Prostate gland (tissue), 2 donors: ENCODE results near the gene APLF. TPM values are rescaled to one million over a fixed set of nuclear protein-coding genes. Genes with fewer than 3 reads are reported as not detected.

Source experiments
- DNase-seq: peaks from one replicate; pipeline ENCODE4 v3.0.0-alpha.2; 2019; ENCODE audit warnings: low spot score
- H3K27ac ChIP-seq, 2 donors: fragments of 200-600 bp; sonication (generic); 2 replicates each; pipeline ENCODE4 v1.5.1; 2017 to 2019
- H3K27me3 ChIP-seq: fragments of 200-600 bp; sonication (generic); replicated peaks from 2 replicates; pipeline ENCODE4 v1.5.1; 2019; ENCODE audit not compliant: insufficient read depth
- H3K36me3 ChIP-seq, 2 donors: fragments of 200-600 bp; sonication (generic); 1 replicate in 1 of 2; 2 replicates in 1 of 2; pipeline versions ENCODE4 v1.5.1 to v1.8.1; 2017 to 2019
- H3K4me1 ChIP-seq: fragments of 200-600 bp; sonication (generic); replicated peaks from 2 replicates; pipeline ENCODE4 v1.5.1; 2019
- H3K4me3 ChIP-seq, 2 donors: fragments of 200-600 bp; sonication (generic); 2 replicates each; pipeline ENCODE4 v1.5.1; 2017 to 2019
- H3K9me3 ChIP-seq: fragments of 200-600 bp; sonication (generic); 2 replicates; pipeline ENCODE4 v1.5.1; 2017
- CTCF ChIP-seq, 4 experiments: fragments of 200-600 bp in 2 of 4; fragments of 450-650 bp in 2 of 4; sonication (generic) in 2 of 4; IDR thresholded peaks; 1 replicate in 3 of 4; 2 replicates in 1 of 4; pipeline ENCODE4 v1.5.1; 2016 to 2019; ENCODE audit warnings: antibody characterized with exemption in 4 of 4, mild to moderate bottlenecking in 2 of 4, moderate library complexity in 2 of 4
- POLR2A ChIP-seq: fragments of 450-650 bp; IDR thresholded peaks from one replicate; pipeline ENCODE4 v1.6.1; 2016; ENCODE audit warnings: antibody characterized with exemption, mild to moderate bottlenecking
- POLR2AphosphoS5 ChIP-seq: sonication (generic); formaldehyde crosslinking; IDR thresholded peaks from one replicate; pipeline ENCODE4 v1.6.1; 2017; ENCODE audit warnings: antibody characterized with exemption
- WGBS: methylation state at CpG from one replicate; pipeline ENCODE4 v1.1.5; 2018; 5-methylcytosine and 5-hydroxymethylcytosine counted together
- intact Hi-C: fragments of 100-400 bp; cut with DNase I; formaldehyde crosslinking; loops from one replicate; pipeline ENCODE4 v1.14.2; 2022
- total RNA-seq, 2 donors: library from RNA; depleted of rRNA; stranded (reverse); fragments of >200 nt; gene quantifications; one replicate each; pipeline ENCODE4 v1.1.0, GENCODE V29; 2016

APLF gene
- total RNA-seq, 2 donors from 2014 or later, result 7.3 to 10.2 TPM

- Histone ChIP-seq H3K4me3 (no peak overlapping the region), H3K27me3 (no peaks in the 10 kb centered on the region), H3K9me3 (no peaks in the 10 kb centered on the region), H3K4me1 (no peaks in the 10 kb centered on the region), H3K36me3 (no peaks in the 10 kb centered on the region), H3K27ac (no peak overlapping the region)
- intact Hi-C loops, result no loop called here
- no peak for TF ChIP-seq CTCF (IDR thresholded peaks at IDR 0.05)
- TF ChIP-seq POLR2A, result no peak
- no peak for DNase-seq
- WGBS, result 54% methylated on average over 4 of the region's 4 CpGs
These were observed 39.3 kb upstream of the APLF start for GRCh38 chr2:68428126-68428525.

GRCh38 chr2:68428746-68429145 is 38.6 kb upstream of the APLF start:
- no peak overlapping the region for H3K27ac ChIP-seq
- H3K27me3 ChIP-seq, result no peaks in the 10 kb centered on the region

GRCh38 chr2:68429311-68429826 is 38.0 kb upstream of the APLF start:
- Histone ChIP-seq H3K9me3 (no peaks in the 10 kb centered on the region), H3K4me3 (no peak overlapping the region), H3K27me3 (no peaks in the 10 kb centered on the region), H3K36me3 (no peaks in the 10 kb centered on the region), H3K4me1 (no peaks in the 10 kb centered on the region), H3K27ac (no peak overlapping the region)
- intact Hi-C loops, result no loop called here
- no peak for DNase-seq
- WGBS, result 81% methylated on average over 7 of the region's 7 CpGs
- TF ChIP-seq POLR2A (no peak), CTCF (IDR thresholded peaks at IDR 0.05) (no peak), POLR2AphosphoS5 (no peak)

More at GRCh38 chr2:68428746-68429145, 38.6 kb upstream of the APLF start:
- Histone ChIP-seq H3K9me3 (no peaks in the 10 kb centered on the region), H3K36me3 (no peaks in the 10 kb centered on the region), H3K4me1 (no peaks in the 10 kb centered on the region), H3K4me3 (no peak overlapping the region)
- WGBS, result 66% methylated on average over 1 of the region's 1 CpG
- no peak for DNase-seq
- TF ChIP-seq POLR2AphosphoS5 (no peak), CTCF (IDR thresholded peaks at IDR 0.05) (no peak), POLR2A (no peak)
- intact Hi-C loops, result no loop called here

GRCh38 chr2:68431316-68431972 is 35.9 kb upstream of the APLF start:
- Histone ChIP-seq H3K36me3 (no peaks in the 10 kb centered on the region), H3K27ac (no peak overlapping the region), H3K4me3 (no peak overlapping the region), H3K9me3 (no peaks in the 10 kb centered on the region), H3K27me3 (no peaks in the 10 kb centered on the region), H3K4me1 (no peaks in the 10 kb centered on the region)
- intact Hi-C loops, result no loop called here
- no peak for TF ChIP-seq POLR2A
- no peak for TF ChIP-seq CTCF (IDR thresholded peaks at IDR 0.05)
- TF ChIP-seq POLR2AphosphoS5, result no peak
- no peak for DNase-seq
- 83% methylated on average over 8 of the region's 8 CpGs for WGBS
